HepG2 (cell line): Measurements from ENCODE around the gene RBBP9. TPM values are rescaled to one million over a fixed set of nuclear protein-coding genes. Genes with fewer than 3 reads are reported as not detected.
A peak's percentile ranks its signal among the peaks of the same experiment; 100 is the strongest.

ENCODE experiments used
- ATAC-seq: fragments of 200-7000 bp; cut with Tn5 transposase; 3 replicates; pipeline ENCODE4 v1.9.1; 2020; ENCODE audit warnings: mild to moderate bottlenecking, moderate library complexity
- BruUV-seq: library from RNA; stranded (reverse); fragments of 400-500 nt; replicated peaks from 2 replicates; lab custom pipeline; 2021; lab: Mats Ljungman, UMichigan
- CTCF ChIA-PET: fragments of 300-600 bp; formaldehyde crosslinking; extraction: SDS; loops from one replicate; lab custom pipeline; 2021; ENCODE audit warnings: low total read pairs, inconsistent platforms, low intra/inter-chr PET ratio; lab: Yijun Ruan, JAX
- POLR2A ChIA-PET: fragments of 350-600 bp; sonication (Branson Sonifier 250); formaldehyde crosslinking; loops from one replicate; lab custom pipeline; 2020; ENCODE audit warnings: antibody characterized with exemption, inconsistent platforms; lab: Yijun Ruan, JAX
- DNase-seq: peaks from one replicate; pipeline ENCODE4 v3.0.0-alpha.2; 2015; ENCODE audit warnings: low spot score
- FAIRE-seq: peaks from 3 replicates; lab custom pipeline; 2011; peaks lifted over from hg19 to GRCh38; lab: Jason Lieb, UNC
- H2AFZ ChIP-seq: one replicate; pipeline ENCODE4 v1.6.1; 2011; ENCODE audit warnings: low read length, inconsistent platforms
- H3K27ac ChIP-seq: fragments of 300-600 bp; 3 replicates; pipeline ENCODE4 v1.8.0; 2011; ENCODE audit warnings: mixed run types, mild to moderate bottlenecking, mixed read lengths, low read length, inconsistent platforms; ENCODE audit not compliant: insufficient read depth; ENCODE audit errors: extremely low read length
- H3K27me3 ChIP-seq, 2 experiments: fragments of 200-600 bp in 1 of 2; 2 replicates in 1 of 2; 3 replicates in 1 of 2; pipeline versions ENCODE4 v1.6.0 to v1.8.0; 2011; ENCODE audit warnings: low read length in 2 of 2, mild to moderate bottlenecking in 2 of 2, moderate library complexity in 2 of 2, inconsistent platforms in 1 of 2; ENCODE audit not compliant: insufficient read depth in 2 of 2, control insufficient read depth in 1 of 2
- H3K36me3 ChIP-seq, 2 experiments: fragments of 200-600 bp in 1 of 2; replicated peaks in 1 of 2; 2 replicates in 1 of 2; 3 replicates in 1 of 2; pipeline versions ENCODE4 v1.5.1 to v1.8.0; 2011; ENCODE audit warnings: low read length in 2 of 2, inconsistent platforms in 1 of 2; ENCODE audit not compliant: insufficient read depth in 2 of 2, control insufficient read depth in 1 of 2
- H3K4me1 ChIP-seq: 2 replicates; pipeline ENCODE4 v1.5.1; 2012; ENCODE audit warnings: low read length, inconsistent platforms; ENCODE audit not compliant: insufficient read depth
- H3K4me2 ChIP-seq: 2 replicates; pipeline ENCODE4 v1.6.0; 2011; ENCODE audit warnings: low read depth, low read length, inconsistent platforms
- H3K4me3 ChIP-seq, 3 experiments: fragments of 200-600 bp in 1 of 3; sonication (generic), shearing (Covaris generic) in 1 of 3; replicated peaks in 1 of 3; 2 replicates each; pipeline ENCODE4 v1.5.1; 2011 to 2016; ENCODE audit warnings: low read length in 3 of 3, inconsistent platforms in 2 of 3, low read depth in 2 of 3, mild to moderate bottlenecking in 2 of 3, control low read depth in 1 of 3, mixed read lengths in 1 of 3; ENCODE audit not compliant: insufficient read depth in 1 of 3
- H3K79me2 ChIP-seq: one replicate; pipeline ENCODE4 v1.6.1; 2011; ENCODE audit warnings: low read length, inconsistent platforms; ENCODE audit not compliant: insufficient read depth
- H3K9ac ChIP-seq: 2 replicates; pipeline ENCODE4 v1.6.0; 2011; ENCODE audit warnings: mild to moderate bottlenecking, low read depth, low read length, inconsistent platforms; ENCODE audit not compliant: insufficient read depth
- H3K9me3 ChIP-seq: 2 replicates; pipeline ENCODE4 v1.5.1; 2012; ENCODE audit warnings: mild to moderate bottlenecking, low read length
- H4K20me1 ChIP-seq: 2 replicates; pipeline ENCODE4 v1.6.0; 2011; ENCODE audit warnings: inconsistent platforms, mild to moderate bottlenecking, low read length, moderate library complexity; ENCODE audit not compliant: insufficient read depth
- MAFK ChIP-seq, 2 experiments: IDR thresholded peaks in 1 of 2; conservative IDR thresholded peaks in 1 of 2; 2 replicates each; pipeline ENCODE4 v1.6.1; 2011; ENCODE audit warnings: improper control_type of control experiment in 2 of 2, low read length in 2 of 2
- NR2C2 ChIP-seq: sonication (generic); formaldehyde crosslinking; IDR thresholded peaks from 2 replicates; pipeline ENCODE4 v1.4.0; 2020; ENCODE audit warnings: missing genetic modification reagents, mild to moderate bottlenecking, moderate library complexity, borderline replicate concordance
- PAXIP1 ChIP-seq: sonication (generic); formaldehyde crosslinking; conservative IDR thresholded peaks from 2 replicates; pipeline ENCODE4 v1.4.0; 2020; ENCODE audit warnings: mild to moderate bottlenecking, missing genetic modification reagents, moderate library complexity
- SIN3B ChIP-seq: fragments of 150-350 bp; IDR thresholded peaks from 2 replicates; pipeline ENCODE4 v1.6.1; 2014; ENCODE audit warnings: low read length
- STAT5B ChIP-seq: sonication (generic); formaldehyde crosslinking; IDR thresholded peaks from 2 replicates; pipeline ENCODE4 v1.4.0; 2020; ENCODE audit warnings: missing genetic modification reagents
- TBL1XR1 ChIP-seq: fragments of 150-350 bp; IDR thresholded peaks from 2 replicates; pipeline ENCODE4 v1.6.1; 2014; ENCODE audit warnings: borderline replicate concordance, low read length; ENCODE audit not compliant: partially characterized antibody
- ZNF124 ChIP-seq: sonication (generic); formaldehyde crosslinking; IDR thresholded peaks from 2 replicates; pipeline ENCODE4 v1.4.0; 2020; ENCODE audit warnings: missing genetic modification reagents
- ZNF407 ChIP-seq: sonication (generic); formaldehyde crosslinking; IDR thresholded peaks from one replicate; pipeline ENCODE4 v1.5.1; 2020; ENCODE audit warnings: mild to moderate bottlenecking, missing genetic modification reagents; ENCODE audit errors: not compliant biosample characterization
- ZNF761 ChIP-seq: sonication (generic); formaldehyde crosslinking; conservative IDR thresholded peaks from 2 replicates; pipeline ENCODE4 v1.4.0; 2020; ENCODE audit warnings: mild to moderate bottlenecking, missing genetic modification reagents
- ZSCAN12 ChIP-seq: sonication (generic); formaldehyde crosslinking; IDR thresholded peaks from 2 replicates; pipeline ENCODE4 v1.9.0; 2021; ENCODE audit warnings: mild to moderate bottlenecking, missing genetic modification reagents
- WGBS: methylation state at CpG from one replicate; pipeline ENCODE4 v1.1.6; 2017; ENCODE audit warnings: low lambda C conversion rate; 5-methylcytosine and 5-hydroxymethylcytosine counted together
- in situ Hi-C: cut with HindIII; loops from 2 replicates; pipeline ENCODE4 v1.10.0; 2017; ENCODE audit warnings: low pct_unique_long_range_greater_than_20kb; ENCODE audit not compliant: extremely low pct_ligation_motif_present
- intact Hi-C: fragments of 100-400 bp; cut with micrococcal nuclease; formaldehyde crosslinking; loops from one replicate; pipeline ENCODE4 v1.10.0; 2022; ENCODE audit not compliant: unreplicated experiment
- polyA plus RNA-seq, 8 experiments: library from polyadenylated mRNA; depleted of rRNA in 3 of 8; stranded (reverse) in 7 of 8; unstranded in 1 of 8; fragments of >200 nt; fragmentation: Illumina TruSeq in 4 of 8; extraction: Trizol in 4 of 8; gene quantifications; 2 replicates each; pipeline versions ENCODE4 v1.2.1 to v1.2.3, GENCODE V29; 2011 to 2016; ENCODE audit warnings: low read depth in 4 of 8, missing spikeins in 1 of 8, mixed read lengths in 1 of 8; ENCODE audit not compliant: insufficient read depth in 1 of 8
- total RNA-seq, 5 experiments: library from RNA; depleted of rRNA; stranded (reverse); fragments of >200 nt; fragmentation: Illumina TruSeq; extraction: Trizol; gene quantifications; 2 replicates each; pipeline ENCODE4 v1.2.3, GENCODE V29; 2016; ENCODE audit warnings: low read depth in 1 of 5

Gene RBBP9
- total and polyA plus RNA-seq, 2 of the 13 experiments (the other 11 are each of a cell fraction or from before 2014, with no cell fraction given), result 28.0 to 56.3 TPM

GRCh38 chr20:18466894-18467730 is 29.9 kb downstream of the RBBP9 start, which contains the start of the genes DZANK1 and POLR3F:
Gene DZANK1 (minus strand): TSS chr20:18467030. CDS start chr20:18465358, 1,672 bp downstream.
Gene POLR3F (plus strand): TSS chr20:18467390. CDS start chr20:18467507, 117 bp downstream.
- Histone ChIP-seq H3K4me1 (peaks cover 27% of the 10 kb centered on the region), H3K4me3 (peak within 1 kb of the TSS; percentile 79 to 91 (median 83)), H3K9ac (peak within 1 kb of the TSS; percentile 88), H4K20me1 (no peaks in the 10 kb centered on the region), H3K9me3 (no peaks in the 10 kb centered on the region), H3K36me3 (peaks cover 13 to 25% of the 10 kb centered on the region in 2 experiments), H3K4me2 (peak within 1 kb of the TSS; percentile 85), H2AFZ (peak within 1 kb of the TSS; percentile 77), H3K79me2 (peaks cover 27% of the 10 kb centered on the region), H3K27ac (peak within 1 kb of the TSS; percentile 88), H3K27me3 (no peaks in the 10 kb centered on the region; a peak in 1 of 5 replicates)
- DNase-seq (peak; percentile 97), ATAC-seq (peak; percentile 99), FAIRE-seq (peak; percentile 94)
- WGBS, result under 1% methylated on average over 57 of the region's 57 CpGs
- no TSS peak for BruUV-seq
- ChIA-PET POLR2A (interaction anchor here (0.7 to 3.2 kb wide), 17 partner anchors 8 to 179 kb away, joined by 3 to 78 read pairs (median 7); partner anchors contain the start of genes RBBP9, SEC23B, SMIM26 and ZNF133), CTCF (no interaction called here)
- in situ Hi-C loops (no loop called here), intact Hi-C loops (loop anchor here (1.0 to 10.0 kb wide), 7 partner anchors 30 to 179 kb away; partner anchors contain the start of genes DTD1, RBBP9, SEC23B and SMIM26)
- peak in 1 of 2 experiments; percentile 52; a peak in 3 of 4 replicates for TF ChIP-seq MAFK (conservative IDR thresholded peaks at IDR 0.05 in 1 of 2, IDR thresholded peaks at IDR 0.05 in 1 of 2; ENCODE audit: low read length in 2 of 2)
- TF ChIP-seq ZNF761 (CRISPR knock-in tag), result peak; percentile 86; the same call in 1 of the 2 replicates
- peak; percentile 75 for TF ChIP-seq ZNF407 (CRISPR knock-in tag)
- peak; percentile 100 for TF ChIP-seq SIN3B
- TF ChIP-seq NR2C2, result peak; percentile 79
- TF ChIP-seq ZNF124 (CRISPR knock-in tag), result peak; percentile 88; the same call in 1 of the 2 replicates
- TF ChIP-seq TBL1XR1, result peak; percentile 49
- peak; percentile 96 for TF ChIP-seq STAT5B
- no peak; the same call in 1 of the 2 replicates for TF ChIP-seq PAXIP1 (CRISPR knock-in tag)
- TF ChIP-seq ZSCAN12 (CRISPR knock-in tag), result peak; percentile 92; the same call in 1 of the 2 replicates
